SKM-1 (cell line): Measurements from ENCODE around the gene RD3L.
"Not testable (repeated sequence)": the region's sequence is repeated elsewhere in the genome, so short reads cannot be mapped to it uniquely, and the experiment has no call there.

Experiments used
- DNase-seq: peaks from one replicate; lab custom pipeline; 2025; ENCODE audit not compliant: unreplicated experiment; lab: John Stamatoyannopoulos, UW

The RD3L gene

DNA sequence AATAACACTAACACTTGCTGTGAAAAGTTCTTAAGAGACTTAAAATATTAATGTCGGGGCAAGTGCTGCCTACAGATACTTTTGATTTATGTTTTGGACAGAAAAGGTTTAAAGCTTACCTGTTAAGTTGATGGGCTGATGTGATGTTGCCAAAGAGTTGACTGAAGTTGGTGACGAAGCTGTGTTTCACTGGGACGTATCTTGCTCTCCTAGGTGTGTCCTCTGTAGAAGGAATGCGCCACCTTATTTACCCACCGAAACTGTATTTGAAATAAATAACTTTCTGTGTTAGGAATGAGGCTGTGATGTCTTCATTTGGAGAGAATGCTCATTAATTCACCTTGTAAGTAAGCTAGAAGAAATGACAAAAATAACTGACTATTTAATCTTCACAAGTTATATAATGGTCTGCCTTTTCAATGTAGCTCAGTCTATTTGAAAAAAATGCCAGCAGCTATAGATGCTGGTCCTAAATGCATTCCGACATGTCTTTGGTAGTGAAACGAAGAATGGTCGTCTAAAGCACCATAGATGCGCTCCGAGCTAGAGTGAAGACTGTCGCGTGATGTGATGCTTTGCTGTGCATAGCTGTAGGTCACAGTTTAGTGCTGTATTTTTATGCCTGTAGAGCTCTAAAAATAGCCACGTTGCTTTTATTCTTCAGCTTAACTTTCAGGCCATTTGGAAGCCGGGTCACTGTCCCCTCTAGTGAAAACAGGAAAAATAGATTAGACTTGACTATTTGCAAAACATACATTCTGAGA lies at the start of gene RD3L:
Gene RD3L (minus strand): TSS at position 557 of the 764 bp plus-strand sequence. CDS start 834 bp downstream, outside the sequence.
- no peak for DNase-seq

DNA sequence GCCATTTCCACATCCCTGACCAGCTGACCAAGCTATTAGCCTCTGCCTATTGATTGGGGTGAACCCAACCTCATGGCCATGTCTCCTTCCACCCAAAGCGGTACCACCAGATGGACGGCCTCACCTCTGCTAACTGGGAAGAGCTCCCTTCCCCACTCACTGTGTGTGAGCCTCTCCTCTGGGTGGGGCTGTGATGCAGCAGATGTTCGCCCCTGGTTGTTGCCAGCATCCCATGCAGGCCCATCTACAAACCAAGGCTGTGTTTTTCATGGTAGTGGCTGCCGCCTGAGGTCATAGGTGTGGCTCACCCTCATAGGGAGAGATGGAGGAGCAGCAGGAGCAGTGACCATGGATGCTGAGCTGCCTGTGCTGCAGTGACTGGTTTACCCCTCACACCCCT lies 47.6 kb upstream of the RD3L start:
- DNase-seq, result no peak

DNA sequence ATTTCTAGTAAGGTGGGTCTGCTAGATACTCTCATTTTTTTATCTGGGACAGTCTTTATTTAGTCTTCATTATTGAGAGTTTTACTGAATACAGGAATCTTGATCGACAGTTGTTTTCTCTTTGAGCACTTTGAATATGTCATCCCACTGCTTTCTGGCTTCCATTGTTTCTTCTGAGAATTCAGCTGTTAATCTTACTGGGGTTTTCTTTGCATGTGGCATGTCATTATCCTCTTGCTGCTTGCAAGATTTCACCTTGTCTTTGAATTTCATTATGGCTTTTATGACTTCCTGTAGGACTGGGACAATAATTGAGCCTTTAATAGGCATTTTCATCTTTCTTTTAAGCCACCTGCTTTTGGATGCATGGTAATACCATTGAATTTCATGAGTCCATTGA lies 46.7 kb upstream of the RD3L start:
- no peak for DNase-seq

DNA sequence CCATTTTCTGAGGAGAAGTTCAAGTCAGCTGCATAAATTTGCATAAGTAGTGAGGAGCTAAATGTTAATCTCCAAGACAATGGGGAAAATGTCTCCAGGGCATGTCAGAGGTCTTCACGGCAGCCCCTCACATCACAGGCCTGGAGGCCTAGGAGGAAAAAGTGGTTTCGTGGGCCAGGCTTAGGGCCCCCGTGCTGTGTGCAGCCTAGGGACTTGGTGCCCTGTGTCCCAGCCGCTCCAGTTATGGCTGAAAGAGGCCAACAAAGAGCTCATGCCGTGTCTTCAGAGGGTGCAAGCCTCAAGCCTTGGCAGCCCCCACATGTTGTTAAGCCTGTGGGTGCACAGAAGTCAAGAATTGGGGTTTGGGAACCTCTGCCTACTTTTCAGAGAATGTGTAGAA lies 41.9 kb upstream of the RD3L start:
- DNase-seq, result no peak

DNA sequence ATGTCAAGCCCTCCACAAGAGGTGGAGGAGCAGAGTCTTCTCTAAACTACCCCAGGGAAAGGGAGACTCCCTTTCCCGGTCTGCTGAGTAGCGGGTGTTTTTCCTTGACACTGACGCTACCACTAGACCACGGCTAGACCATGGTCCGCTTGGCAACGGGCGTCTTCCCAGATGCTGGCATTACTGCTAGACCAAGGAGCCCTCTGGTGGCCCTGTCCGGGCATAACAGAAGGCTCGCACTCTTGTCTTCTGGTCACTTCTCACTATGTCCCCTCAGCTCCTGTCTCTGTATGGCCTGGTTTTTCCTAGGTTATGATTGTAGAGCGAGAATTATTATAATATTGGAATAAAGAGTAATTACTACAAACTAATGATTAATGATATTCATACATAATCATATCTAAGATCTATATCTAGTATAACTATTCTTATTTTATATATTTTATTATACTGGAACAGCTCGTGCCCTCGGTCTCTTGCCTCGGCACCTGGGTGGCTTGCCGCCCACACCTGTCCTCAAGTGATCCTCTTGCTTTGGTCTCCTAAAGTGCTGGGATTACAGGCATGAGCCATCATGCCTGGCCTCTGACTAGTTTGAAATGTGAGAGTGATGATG lies 38.4 kb upstream of the RD3L start:
- not testable (repeated sequence) for DNase-seq

DNA sequence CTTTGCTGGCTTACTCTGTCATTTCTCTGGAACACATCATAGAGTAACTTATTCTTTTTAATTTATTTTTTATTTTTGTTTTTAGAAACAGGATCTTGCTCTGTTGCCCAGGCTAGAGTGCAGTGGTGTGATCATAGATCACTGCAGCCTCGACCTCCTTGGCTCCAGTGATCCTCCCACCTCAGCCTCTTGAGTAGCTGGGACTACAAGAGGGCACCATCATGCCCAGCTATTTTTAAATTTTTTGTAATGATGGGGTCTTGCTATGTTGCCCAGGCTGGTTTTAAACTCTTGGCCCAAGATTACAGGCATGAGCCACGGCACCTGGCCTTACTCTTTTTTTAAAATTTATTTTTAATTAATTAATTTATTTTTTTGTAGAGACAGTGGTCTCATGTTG lies 32.2 kb upstream of the RD3L start:
- no peak for DNase-seq

DNA sequence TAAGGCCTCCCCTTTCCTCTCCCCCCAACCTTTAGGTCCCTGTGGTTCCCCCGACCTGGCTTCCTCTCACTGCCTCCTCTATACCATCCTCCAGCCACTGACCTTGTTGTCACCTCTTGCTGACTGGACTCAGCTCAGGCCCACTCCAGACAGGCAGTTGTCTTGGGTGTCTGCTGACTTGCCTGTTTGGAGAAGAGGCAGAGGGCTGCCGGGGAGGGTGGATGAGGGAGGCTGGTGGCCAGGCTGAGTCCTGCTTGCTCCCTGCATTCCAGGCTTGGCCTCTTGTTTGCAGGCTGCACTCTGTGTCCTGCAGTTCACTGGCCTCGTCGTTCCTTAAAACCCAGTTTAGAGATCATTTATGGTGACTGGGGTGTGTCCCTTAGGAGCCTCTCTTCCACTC lies 31.0 kb upstream of the RD3L start:
- DNase-seq, result no peak

DNA sequence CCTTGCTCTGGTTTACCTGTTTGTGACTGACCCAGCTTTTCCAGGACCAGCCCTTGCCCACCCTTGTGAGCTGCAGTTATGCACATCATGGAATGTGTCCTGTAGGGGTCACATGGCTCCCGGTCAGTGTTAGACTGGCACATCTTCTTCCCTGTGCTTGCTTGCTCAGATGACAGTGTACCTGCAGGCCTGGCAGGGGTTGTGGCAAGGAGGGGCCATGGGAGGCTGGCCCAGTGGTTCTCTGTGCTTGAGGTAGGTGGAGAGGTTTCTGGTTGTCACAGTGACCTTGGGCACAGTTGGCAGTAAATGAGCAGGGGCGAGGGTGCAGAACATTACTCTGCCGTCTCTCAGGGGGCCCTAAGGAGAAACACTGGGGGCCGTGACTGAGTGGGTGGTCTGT lies 27.6 kb upstream of the RD3L start:
- no peak for DNase-seq

DNA sequence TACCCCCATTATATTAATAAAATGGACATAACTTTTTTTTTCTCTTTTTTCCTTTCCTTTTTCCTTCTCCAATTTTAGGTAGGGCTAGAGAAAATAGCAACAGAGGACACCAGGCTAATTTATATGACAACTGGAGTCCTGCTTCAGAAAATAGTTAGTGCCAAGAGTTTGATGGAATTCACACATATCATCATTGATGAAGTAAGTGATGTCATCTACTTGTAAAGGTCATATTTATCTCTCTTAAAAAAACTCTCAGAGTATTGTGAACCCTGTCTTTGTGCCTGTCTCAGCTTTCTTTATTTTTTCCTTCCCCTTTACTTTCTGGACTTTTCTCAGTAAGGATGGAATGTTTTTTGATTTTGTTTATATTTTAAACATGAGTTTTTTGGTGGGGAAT lies 24.3 kb upstream of the RD3L start:
- DNase-seq, result no peak

DNA sequence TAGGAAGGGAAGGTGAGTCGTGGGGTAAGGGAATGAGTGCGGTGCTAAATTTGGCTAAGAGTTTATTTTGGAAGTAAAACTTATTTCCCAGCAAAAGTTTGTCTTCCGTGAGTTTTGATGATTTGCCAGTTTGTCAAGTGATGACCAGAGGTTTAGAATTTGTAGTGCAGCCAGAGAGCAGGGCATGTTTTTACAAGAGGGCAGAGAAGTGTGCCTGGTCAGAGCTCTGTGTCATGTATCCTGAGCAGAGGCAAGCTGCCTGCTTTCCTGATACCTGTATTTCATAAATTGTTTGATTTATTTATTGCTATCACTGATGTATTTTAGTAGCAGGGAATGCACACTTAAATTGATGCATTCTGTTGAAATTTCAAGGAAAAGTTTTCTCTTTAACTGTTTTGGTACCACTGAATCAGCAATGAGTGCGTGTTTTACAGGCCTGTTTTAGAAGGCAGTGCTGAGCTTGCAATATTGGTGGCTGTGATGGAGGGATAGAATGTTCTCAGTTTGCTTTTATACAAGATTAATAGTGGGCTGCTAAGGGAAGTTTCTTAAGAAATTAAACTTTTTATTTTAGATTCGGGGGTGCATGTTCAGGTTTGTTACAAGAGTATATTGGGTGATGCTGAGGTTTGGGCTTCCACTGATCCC lies 19.7 kb upstream of the RD3L start:
- DNase-seq, result no peak

DNA sequence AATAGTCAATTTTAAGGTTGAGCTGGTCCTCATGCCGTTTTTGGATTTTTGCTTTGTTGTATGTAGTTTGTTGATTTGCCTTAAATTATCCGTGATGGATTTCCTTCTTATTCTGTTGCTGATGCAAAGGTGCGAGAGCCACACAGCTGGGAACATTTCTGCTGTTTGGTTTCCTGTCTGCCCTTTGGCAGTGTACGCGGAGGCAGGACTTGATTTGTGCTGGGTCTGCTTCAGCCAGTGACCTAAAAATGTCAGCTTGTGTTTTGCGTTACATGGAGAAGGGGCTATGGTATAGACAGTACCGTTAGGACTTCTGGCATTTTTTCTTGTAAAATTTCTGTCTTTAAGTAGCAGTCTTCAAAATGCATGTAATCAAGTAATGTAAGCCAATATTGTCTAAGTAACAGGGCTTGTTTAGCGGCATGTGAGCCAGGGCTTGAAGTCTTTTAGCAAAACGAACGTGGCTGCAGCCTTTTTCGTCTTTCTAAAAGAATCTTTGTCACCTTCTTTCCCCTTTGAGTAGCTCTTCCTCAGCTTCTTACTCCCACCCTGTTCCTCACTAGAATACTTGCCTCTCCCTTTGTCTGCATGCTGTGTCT lies 18.2 kb upstream of the RD3L start:
- DNase-seq, result no peak

DNA sequence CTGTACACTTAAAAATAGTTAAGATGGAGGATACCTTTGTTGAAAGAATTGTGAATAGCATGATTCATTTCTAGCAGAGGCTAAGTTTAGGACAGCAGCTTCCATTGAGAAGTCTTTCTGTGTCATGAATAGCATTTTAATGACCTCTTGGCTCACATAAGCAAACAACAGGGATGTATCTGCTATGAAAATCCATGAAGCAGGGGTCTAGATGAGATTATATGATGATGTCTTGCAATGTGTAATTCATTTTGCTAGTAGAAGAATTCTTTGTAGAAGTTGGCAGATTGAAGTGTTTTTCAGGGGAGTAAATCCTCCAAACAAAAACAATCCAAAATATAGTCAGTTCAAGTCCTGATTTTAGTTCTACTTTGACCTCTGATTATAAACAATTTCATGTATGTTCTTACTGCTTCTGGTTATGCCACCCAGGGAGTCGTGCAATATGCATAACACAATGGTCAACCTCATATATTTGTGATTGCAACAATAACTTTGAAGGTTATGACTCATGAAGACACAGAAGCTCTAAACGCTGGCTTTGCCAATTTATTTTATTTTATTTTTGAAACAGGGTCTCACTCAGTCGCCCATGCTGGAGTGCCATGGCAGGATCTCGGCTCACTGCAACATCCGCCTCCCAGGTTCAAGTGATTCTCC lies 6.9 kb upstream of the RD3L start:
- DNase-seq, result no peak

DNA sequence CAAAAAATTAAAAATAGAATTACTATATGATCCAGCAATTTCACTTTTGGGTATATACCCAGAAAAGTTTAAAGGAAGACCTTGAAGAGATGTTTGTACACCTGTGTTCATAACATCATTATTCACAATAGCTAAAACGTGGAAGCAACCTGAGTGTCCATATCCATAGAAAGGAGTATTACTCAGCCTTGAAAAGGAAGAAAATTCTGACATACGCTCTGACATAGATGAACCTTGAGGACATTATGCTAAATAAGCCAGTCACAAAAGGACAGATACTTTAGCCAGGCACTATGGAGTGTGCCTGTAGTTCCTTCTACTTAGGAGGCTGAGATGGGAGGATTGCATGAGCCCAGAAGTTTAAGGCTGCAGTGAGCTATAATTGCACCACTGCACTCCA lies 6.1 kb upstream of the RD3L start:
- no peak for DNase-seq

DNA sequence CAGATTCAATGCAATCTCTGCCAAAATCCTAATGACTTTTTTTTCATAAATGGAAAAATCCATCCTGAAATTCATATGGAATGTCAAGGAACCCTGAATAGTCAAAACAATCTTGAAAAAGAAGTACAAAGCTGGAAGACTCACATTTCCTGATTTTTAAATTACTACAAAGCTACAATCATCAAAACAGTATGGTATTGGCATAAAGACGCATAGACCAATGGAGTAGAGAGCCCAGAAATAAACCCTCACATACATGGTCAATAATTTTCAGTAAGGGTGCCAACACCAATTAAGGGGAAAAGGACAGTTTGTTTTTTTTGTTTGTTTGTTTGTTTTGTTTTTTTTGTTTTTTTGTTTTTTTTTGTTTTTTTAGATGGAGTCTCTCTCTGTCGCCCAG lies 4.6 kb upstream of the RD3L start:
- no peak for DNase-seq

DNA sequence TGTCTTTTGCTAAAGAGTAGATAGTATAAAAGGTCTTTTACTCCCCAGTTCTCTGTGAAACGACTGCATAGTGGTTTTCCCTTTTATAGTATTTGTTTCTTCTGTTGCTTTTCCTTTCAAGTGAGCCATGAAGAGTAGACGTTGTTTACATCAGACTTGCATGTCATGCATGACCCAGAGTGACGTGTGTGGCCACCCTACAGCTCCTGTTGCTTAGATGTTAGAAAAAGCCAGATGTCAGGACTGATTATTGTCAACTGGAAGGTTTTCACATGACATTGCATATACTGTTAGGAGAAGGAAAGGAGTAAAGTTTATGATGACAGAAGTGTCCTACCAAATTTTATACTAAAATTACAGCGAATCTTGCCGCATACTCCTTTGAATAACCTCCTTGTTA lies 1.3 kb upstream of the RD3L start:
- no peak for DNase-seq

DNA sequence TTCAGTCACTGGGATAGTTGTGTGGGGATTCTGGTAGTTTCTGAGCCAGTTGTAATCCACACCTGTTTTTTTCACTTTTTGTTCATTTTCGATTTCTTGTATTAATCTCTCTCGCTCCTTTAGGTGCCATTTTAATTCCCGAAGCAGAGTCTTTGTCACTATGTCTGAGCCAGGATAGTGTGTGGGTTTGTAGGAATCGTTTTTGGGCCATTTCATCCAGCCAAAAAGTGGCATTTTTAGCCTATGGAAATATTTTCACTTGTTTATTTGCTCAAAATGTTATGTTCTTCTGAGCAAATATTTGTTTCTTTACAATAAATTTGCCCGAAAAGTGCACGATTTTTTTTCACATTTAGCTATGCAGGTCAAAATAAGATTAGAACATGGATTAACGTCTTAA lies 867 bp downstream of the RD3L start:
- DNase-seq, result no peak

DNA sequence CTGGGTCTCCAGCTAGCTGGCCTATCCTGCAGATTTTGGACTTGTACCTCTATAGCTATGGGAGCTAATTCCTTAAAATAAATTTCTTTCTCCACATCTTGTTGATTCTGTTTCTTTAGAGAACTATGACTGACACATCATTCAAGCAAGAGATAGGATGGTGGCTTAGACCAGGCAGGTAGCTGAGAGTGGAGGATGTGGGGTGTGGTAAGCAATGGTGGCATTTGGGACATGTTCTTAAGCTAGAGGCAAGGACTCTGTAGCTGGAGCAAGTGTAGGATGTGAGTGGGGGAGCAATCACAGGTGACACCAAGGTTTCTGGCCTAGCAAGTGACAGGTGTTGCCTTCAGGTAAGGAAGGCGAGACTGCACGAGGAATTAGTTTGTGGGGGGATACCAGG lies 7.2 kb downstream of the RD3L start:
- DNase-seq, result no peak

DNA sequence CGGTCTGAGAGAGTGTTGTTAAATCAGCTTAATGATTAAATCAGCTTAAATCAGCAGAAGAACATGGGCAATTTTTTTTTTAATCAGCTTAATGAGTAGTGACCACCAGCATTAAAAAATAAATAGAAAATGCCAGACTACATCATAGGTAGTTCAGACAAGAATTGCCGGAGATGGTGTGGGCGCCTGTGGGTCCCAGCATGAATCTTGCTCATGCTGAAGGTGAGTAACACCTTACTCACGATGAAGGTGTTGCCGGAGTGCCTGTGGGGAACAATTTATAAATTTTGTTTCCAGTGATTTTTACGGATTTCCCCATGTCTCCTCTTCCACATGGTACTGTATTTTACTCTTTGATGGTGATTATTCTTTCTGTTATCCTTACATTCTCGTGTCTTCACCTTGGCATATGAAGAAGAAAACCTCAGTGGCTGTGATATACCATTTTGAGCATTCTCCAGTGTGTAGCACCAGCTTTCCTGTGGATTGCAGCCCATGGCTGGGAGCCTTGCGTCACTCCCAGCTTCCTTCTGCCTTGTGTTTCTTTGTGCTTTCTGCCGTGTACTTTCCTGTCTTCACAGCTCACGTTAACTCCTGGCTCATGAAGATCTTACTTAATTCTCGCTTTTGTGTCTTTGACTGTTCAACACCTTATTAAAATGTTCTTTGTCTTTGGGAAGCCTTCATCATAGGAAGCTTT lies 9.4 kb downstream of the RD3L start:
- DNase-seq, result peak; percentile 13

DNA sequence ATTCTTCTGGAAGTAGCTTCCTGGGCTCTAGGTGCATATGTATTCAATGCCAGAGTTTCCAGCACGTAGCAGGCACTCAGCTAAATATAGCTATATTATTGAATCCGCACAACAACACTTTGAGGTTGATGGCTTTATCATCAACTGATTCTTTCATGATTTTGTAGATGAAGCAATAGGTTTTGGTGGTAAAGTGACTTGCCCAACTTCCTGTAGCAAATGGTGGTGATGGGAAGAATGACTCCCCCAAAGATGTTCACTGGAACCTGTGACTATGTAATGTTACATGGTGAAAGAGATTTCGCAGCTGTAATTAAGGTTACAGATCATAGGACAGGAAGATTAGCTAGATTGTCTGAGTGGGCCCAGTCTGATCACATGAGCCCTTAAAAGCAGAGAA lies 10.9 kb downstream of the RD3L start:
- DNase-seq, result peak; percentile 26

DNA sequence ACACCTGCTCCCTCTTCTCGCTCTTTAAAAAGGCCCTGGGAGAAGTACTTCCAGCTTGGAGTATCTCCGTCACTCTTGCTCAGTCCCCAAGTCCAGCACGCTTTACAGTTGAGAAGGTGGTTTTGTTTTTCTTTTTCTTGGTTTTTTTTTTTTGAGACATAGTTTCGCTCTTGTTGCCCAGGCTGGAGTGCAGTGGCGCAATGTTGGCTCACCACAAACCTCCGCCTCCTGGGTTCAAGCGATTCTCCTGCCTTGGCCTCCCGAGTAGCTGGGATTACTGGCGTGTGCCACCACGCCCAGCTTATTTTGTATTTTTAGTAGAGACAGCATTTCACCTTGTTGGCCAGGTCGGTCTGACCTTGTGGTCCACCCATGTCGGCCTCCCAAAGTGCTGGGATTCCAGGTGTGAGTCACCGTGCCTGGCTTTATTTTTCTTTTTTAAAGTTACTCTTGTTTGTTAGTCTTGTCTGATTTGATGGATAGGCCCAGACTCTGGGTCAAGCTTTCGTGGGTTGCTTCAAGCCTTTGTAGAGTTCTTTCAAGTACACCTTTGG lies 12.2 kb downstream of the RD3L start:
- DNase-seq, result no peak
